Measurements from ENCODE around the gene EIF3J.
"Not testable (repeated sequence)": the region's sequence is repeated elsewhere in the genome, so short reads cannot be mapped to it uniquely, and the experiment has no call there.

The EIF3J gene

DNA sequence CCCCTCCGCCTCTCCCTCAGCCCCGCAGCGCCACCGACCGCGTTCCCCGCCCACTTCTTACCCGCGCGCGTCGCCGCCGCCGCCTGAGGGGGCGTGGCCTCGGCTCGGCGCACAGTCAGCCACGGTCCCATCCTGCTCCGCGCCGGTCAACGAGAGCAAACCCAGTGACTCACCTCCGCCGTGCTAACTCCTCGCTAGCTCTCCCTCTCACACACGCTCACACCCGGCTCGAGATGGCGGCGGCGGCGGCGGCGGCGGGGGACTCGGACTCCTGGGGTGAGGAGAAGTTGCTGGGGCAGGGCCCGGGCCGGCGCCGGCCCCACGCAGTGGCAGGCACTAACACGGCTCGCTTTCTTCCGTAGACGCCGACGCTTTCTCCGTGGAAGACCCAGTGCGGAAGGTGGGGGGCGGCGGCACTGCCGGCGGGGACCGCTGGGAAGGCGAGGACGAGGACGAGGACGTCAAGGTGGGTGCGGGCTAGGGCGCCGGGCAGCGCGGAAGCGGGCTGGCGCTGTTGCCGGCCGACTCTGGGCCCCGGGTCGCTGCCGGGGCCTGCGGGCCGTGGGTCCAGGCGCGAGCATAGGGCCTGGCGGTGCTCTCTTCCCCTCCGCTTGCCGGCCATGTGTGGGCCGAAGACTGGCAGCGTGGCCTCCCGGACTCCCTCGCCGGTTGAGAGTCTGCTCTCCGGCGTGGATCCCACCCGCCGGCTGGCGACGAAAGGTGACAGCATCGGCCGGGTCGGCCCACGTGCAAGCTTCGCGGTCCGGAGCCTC is at the start of gene EIF3J:
EIF3J (plus strand) TSS at position 186 of the 773 bp plus-strand sequence; CDS start at position 234, 48 bp downstream.
- peak; percentile 83 to 88 for DNase-seq (ENCODE audit: extremely low read depth in 1 of 2, low read depth in 1 of 2)

- no peak for DNase-seq (ENCODE audit: extremely low read depth in 1 of 2, low read depth in 1 of 2)
Observed at GRCh38 chr15:44489464-44489863, 47.5 kb upstream of the EIF3J start.

DNA sequence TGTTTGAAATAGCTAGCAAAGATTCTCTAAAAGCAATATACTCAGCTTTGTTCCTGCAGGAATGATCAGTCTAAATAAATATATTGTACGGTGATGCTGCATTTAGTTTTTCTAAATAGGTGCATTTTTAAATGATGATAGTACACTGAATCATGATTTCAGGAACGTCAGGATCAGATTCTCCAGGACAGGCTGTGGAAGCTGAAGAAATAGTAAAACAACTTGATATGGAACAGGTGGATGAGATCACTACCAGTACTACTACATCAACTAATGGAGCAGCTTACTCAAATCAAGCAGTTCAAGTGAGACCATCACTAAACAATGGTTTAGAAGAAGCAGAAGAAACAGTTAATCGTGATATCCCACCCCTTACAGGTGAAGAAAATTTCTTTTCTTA is 46.3 kb upstream of the EIF3J start:
- DNase-seq (ENCODE audit: extremely low read depth in 1 of 2, low read depth in 1 of 2): no peak

DNA sequence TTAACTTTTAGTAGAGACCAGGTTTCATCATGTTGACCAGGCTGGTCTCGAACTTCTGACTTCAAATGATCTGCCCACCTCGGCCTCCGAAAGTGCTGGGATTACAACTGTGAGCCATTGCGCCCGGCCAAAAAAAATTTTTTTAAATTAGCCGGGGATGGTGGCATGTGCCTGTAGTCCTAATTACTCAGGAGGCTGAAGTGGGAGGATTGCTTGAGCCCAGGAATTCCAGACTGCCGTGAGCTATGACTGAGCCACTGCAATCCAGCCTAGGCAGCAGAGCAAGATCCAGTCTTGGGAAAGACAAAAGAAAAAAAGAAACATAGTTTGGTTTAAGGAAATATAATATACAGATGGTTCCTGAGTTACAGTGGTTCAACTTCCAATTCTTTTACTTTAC is 44.9 kb upstream of the EIF3J start:
- no peak for DNase-seq (ENCODE audit: extremely low read depth in 1 of 2, low read depth in 1 of 2)

GRCh38 chr15:44492672-44493071 is 44.3 kb upstream of the EIF3J start:
- DNase-seq (ENCODE audit: extremely low read depth in 1 of 2, low read depth in 1 of 2): no peak

- no peak for DNase-seq (ENCODE audit: extremely low read depth in 1 of 2, low read depth in 1 of 2)
Observed at GRCh38 chr15:44495562-44495961, 41.4 kb upstream of the EIF3J start.

DNA sequence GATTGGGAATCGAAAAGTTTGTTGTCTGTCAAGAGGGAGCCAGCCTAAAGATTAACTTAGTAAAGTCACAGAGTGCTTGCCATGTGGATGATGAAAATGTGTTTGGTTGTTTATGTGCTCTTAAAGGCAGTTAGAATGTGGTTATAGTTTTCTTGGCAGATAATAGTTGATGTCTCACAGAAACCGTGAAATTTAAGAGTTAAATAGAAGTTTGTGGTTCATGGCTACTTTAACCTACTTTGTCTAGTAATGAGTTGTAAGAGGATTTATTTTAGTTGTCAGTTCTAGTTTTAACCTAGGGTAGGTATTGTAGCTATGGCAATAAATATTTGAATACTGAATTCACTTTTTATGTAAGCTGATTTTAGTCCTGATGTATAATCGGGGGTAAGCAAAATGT is 36.4 kb upstream of the EIF3J start:
- DNase-seq (ENCODE audit: extremely low read depth in 1 of 2, low read depth in 1 of 2): no peak

DNA sequence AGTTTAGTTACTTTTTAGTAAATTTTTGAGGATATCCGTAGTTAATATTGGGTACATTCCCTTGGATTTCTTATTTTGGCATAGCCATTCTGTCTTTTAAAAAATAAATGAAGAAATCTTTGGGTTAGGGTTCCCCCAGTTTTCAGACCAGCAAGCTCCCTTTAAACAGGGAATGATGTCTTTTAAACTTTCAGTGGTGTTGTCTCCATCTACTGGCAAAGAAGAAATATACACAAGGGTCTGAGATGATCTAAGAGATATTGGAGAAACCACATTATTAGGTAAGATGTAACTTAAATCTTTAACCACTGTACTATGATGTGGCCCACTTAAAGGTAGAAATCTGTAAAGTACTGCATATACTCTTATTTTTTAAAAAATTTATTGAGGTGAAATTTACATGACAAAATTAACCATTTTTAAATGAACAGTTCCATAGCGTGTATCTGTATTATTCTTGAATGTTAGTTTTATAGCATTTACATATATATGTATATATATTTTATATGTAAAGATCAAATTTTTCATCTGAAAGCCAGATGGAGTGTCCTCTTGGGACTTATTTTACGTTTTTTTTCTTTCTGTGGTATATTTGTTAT is 35.1 kb upstream of the EIF3J start:
- no peak for DNase-seq (ENCODE audit: extremely low read depth in 1 of 2, low read depth in 1 of 2)

DNA sequence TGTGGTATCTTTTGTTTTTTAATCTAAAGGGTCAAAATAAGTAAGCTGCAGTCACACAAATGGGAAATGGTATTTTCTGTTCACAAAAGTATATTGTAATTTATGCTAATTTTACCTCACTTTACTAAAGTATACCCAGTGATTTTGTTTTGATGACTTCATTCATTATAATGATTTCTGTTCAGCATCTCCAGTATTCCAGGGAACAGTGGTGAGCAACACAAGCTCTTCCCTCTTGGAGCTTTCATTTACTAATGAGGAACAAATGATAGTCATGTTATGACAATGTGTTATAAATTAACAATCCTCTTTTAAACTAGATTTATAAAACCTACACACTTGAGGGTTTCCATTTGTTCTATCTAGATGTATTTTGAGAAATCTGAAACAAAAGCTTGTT is 20.5 kb upstream of the EIF3J start:
- no peak for DNase-seq (ENCODE audit: extremely low read depth in 1 of 2, low read depth in 1 of 2)

DNA sequence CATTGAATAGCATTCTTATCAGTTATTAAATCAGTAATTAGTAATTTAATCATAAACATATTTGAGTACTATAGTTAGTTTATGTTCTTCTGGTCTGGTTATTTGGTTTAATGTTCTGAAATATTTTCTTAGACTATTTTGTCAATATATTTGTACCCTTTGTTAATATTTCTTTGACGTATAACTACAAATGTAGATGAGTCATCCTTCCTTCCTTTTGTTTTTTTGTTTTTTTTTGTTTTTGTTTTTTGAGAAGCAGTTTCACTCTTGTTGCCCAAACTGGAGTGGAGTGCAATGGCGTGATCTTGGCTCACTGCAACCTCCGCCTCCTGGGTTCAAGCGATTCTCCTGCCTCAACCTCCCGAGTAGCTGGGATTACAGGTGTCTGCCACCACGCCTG is 17.4 kb upstream of the EIF3J start:
- DNase-seq (ENCODE audit: extremely low read depth in 1 of 2, low read depth in 1 of 2): no peak

GRCh38 chr15:44525018-44525417 is 11.9 kb upstream of the EIF3J start:
- no peak for DNase-seq (ENCODE audit: extremely low read depth in 1 of 2, low read depth in 1 of 2)

DNA sequence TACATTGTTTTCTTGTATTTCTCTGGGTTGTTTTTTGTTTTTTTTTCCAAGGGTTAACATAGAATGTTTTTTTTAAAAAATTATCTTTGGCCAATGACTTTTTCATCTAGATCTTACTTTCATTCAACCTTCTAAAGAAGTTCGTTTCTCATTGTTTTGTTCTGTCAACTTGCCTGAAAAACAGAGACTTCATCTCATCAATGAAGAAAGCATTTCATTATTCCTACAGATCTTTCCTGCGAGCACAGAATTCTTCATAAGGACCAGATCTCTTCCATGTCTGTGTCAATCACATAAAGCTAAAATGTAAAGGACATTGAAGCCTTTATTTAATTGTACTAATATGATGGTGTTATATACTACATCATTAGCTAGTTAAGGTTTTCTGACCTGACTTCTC is 9.7 kb upstream of the EIF3J start:
- DNase-seq (ENCODE audit: extremely low read depth in 1 of 2, low read depth in 1 of 2): no peak

GRCh38 chr15:44529864-44530604 is 6.9 kb upstream of the EIF3J start:
- DNase-seq (ENCODE audit: extremely low read depth in 1 of 2, low read depth in 1 of 2): no peak

GRCh38 chr15:44530653-44531052 is 6.3 kb upstream of the EIF3J start:
- no peak for DNase-seq (ENCODE audit: extremely low read depth in 1 of 2, low read depth in 1 of 2)

- DNase-seq (ENCODE audit: extremely low read depth in 1 of 2, low read depth in 1 of 2): not testable (repeated sequence)
Observed at GRCh38 chr15:44532275-44532674, 4.7 kb upstream of the EIF3J start.

DNA sequence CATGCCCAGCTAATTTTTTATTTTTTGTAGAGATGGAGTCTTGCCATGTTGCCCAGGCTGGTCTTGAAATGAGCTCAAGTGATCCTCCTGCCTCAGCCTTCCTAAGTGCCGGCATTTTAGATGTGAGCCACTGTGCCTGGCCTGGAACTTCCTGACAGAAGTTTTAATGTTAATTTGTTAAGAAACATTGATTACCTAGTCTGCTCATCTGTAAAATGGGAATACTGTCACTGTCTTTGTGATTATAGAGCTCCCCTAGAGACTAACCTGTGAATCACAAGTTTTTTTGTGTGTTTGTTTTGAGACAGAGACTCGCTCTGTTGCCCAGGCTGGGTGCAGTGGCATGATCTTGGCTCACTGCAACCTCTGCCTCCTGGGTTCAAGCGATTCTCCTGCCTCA is 4.3 kb upstream of the EIF3J start:
- DNase-seq (ENCODE audit: extremely low read depth in 1 of 2, low read depth in 1 of 2): no peak

GRCh38 chr15:44535092-44535491 is 1.9 kb upstream of the EIF3J start:
- no peak for DNase-seq (ENCODE audit: extremely low read depth in 1 of 2, low read depth in 1 of 2)

- DNase-seq (ENCODE audit: extremely low read depth in 1 of 2, low read depth in 1 of 2): no peak
Observed at GRCh38 chr15:44535523-44536301, 1.2 kb upstream of the EIF3J start.

GRCh38 chr15:44536302-44536961 is 515 bp upstream of the EIF3J start:
- DNase-seq (ENCODE audit: extremely low read depth in 1 of 2, low read depth in 1 of 2): no peak

- DNase-seq (ENCODE audit: extremely low read depth in 1 of 2, low read depth in 1 of 2): no peak
Observed at GRCh38 chr15:44537735-44538240, 841 bp downstream of the EIF3J start.
